T-cell (primary cell): Measurements from ENCODE around the gene NR2F1. TPM values are rescaled to one million over a fixed set of nuclear protein-coding genes. Genes with fewer than 3 reads are reported as not detected.

Source experiments
- ATAC-seq, 4 experiments: fragments of 200-7000 bp in 3 of 4; fragments of 150-1000 bp in 1 of 4; cut with Tn5 transposase; replicated peaks in 1 of 4; 1 replicate in 3 of 4; 2 replicates in 1 of 4; pipeline ENCODE4 v1.10.0; 2021; ENCODE audit warnings: moderate library complexity in 3 of 4, mild to moderate bottlenecking in 2 of 4, moderate number of reproducible peaks in 1 of 4
- CTCF ChIA-PET, 2 donors: fragments of 300-600 bp; sonication (Branson Sonifier 250); formaldehyde crosslinking; loops; one replicate each; lab custom pipeline; 2022; ENCODE audit warnings: antibody characterized with exemption in 2 of 2; lab: Charles Lee
- POLR2A ChIA-PET, 2 donors: fragments of 300-600 bp; sonication (Branson Sonifier 250); formaldehyde crosslinking; loops; one replicate each; lab custom pipeline; 2022; ENCODE audit warnings: antibody characterized with exemption in 2 of 2; lab: Charles Lee
- DNase-seq, 35 experiments: peaks; one replicate each; pipeline versions ENCODE4 v3.0.0 to v3.0.0-alpha.2; 2013 to 2023
- H3K27ac ChIP-seq: one replicate; pipeline ENCODE4 v1.5.1; 2013; ENCODE audit warnings: low read length
- H3K27me3 ChIP-seq, 2 experiments: replicated peaks in 1 of 2; 1 replicate in 1 of 2; 2 replicates in 1 of 2; pipeline versions ENCODE4 v1.6.1 to v1.7.0; 2013; ENCODE audit warnings: low read length in 1 of 2, mixed read lengths in 1 of 2; ENCODE audit not compliant: control insufficient read depth in 2 of 2, insufficient read depth in 2 of 2; ENCODE audit errors: extremely low read depth in 1 of 2
- H3K36me3 ChIP-seq, 2 donors: 1 replicate in 1 of 2; 2 replicates in 1 of 2; pipeline versions ENCODE4 v1.6.1 to v1.7.0; 2013; ENCODE audit warnings: low read length in 1 of 2; ENCODE audit not compliant: control insufficient read depth in 2 of 2, insufficient read depth in 1 of 2; ENCODE audit errors: extremely low read depth in 1 of 2
- H3K4me1 ChIP-seq, 2 experiments: 1 replicate in 1 of 2; 2 replicates in 1 of 2; pipeline versions ENCODE4 v1.6.1 to v1.7.0; 2013; ENCODE audit warnings: low read length in 2 of 2, mixed read lengths in 1 of 2; ENCODE audit not compliant: insufficient read depth in 2 of 2, control insufficient read depth in 1 of 2; ENCODE audit errors: extremely low read depth in 1 of 2
- H3K4me3 ChIP-seq, 2 donors: 1 replicate in 1 of 2; 2 replicates in 1 of 2; pipeline versions ENCODE4 v1.5.1 to v1.7.0; 2013; ENCODE audit warnings: mild to moderate bottlenecking in 2 of 2, low read length in 1 of 2, moderate library complexity in 1 of 2; ENCODE audit not compliant: control insufficient read depth in 1 of 2; ENCODE audit errors: extremely low read depth in 1 of 2
- H3K9me3 ChIP-seq: 2 replicates; pipeline ENCODE4 v1.7.0; 2013
- H3K27ac Mint-ChIP-seq, 2 donors: one replicate each; pipeline ENCODE4 v1.8.0; 2020 to 2021; ENCODE audit warnings: mild to moderate bottlenecking in 2 of 2, mixed read lengths in 2 of 2
- H3K27me3 Mint-ChIP-seq, 2 donors: one replicate each; pipeline ENCODE4 v1.8.0; 2021 to 2022; ENCODE audit warnings: mixed read lengths in 2 of 2
- H3K36me3 Mint-ChIP-seq: one replicate; pipeline ENCODE4 v1.8.0; 2021; ENCODE audit warnings: mixed read lengths
- H3K4me1 Mint-ChIP-seq, 3 donors: one replicate each; pipeline ENCODE4 v1.8.0; 2020 to 2022; ENCODE audit warnings: mixed read lengths in 3 of 3, mild to moderate bottlenecking in 1 of 3
- H3K4me3 Mint-ChIP-seq, 3 donors: one replicate each; pipeline ENCODE4 v1.8.0; 2020 to 2022; ENCODE audit warnings: mild to moderate bottlenecking in 3 of 3, mixed read lengths in 3 of 3, moderate library complexity in 3 of 3
- H3K9me3 Mint-ChIP-seq, 3 donors: one replicate each; pipeline ENCODE4 v1.8.0; 2020 to 2022; ENCODE audit warnings: mixed read lengths in 3 of 3
- WGBS: methylation state at CpG from one replicate; pipeline ENCODE4 v1.1.5; 2013; ENCODE audit warnings: missing lambda C conversion rate; ENCODE audit not compliant: insufficient coverage; 5-methylcytosine and 5-hydroxymethylcytosine counted together
- total RNA-seq, 35 experiments: library from RNA in 6 of 35; stranded (reverse) in 6 of 35; fragments of 120-200 nt in 1 of 35; gene quantifications; one replicate each; pipeline versions ENCODE4 v1.2.1 to v1.2.4 and lab custom pipeline; 2013 to 2026

NR2F1 gene
- total RNA-seq, 5 donors from 2014 or later (not counting 1 experiment from before 2014, with no cell fraction given): 0.25 to 0.67 (median 0.33) TPM; not detected in 2

DNA sequence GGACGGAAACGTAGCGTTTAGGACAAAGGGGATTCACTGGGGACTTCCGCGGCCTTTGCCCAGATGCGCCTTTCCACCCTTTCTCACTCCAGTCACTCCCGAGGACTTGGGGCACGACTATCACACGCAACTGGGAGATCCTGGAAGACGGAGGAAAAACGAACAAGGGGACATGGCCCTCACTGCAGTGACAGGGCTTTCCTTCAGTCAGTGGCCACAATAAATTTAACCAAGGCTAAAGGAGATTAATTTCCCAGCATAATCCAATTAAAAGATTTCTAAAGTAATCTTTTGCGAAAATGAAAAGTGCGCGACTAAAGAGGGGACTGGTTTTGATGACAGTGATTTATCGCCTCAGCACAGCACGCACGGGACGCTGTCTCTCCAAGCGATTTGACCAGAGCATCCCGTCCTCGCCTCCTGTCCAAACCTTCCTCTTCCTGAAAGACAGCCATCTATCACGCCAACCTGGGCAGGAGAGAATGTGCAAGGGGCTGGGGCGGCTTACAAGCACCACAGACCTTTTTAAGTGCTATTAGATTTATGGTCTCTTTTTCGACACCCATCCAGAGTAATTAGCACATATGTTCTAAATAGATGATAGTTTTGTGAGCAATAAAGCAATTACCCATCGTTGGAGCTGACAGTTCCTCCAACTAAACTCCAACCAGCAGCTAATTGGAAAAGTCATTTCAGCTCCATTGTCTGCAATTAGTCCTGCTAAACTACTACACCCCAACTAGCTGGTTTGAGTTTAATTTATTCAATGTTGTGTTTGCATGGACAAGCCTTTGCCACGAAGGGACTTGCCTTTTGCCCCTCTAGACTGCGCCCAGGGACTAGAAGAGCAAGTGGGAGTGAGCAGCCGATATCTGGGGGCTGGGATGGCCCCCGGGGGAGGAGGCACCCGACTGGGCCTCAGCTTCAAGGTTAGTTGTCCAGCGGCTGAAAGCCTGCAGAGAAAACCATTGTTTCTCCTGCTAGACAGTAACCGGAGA, 9.4 kb upstream of the NR2F1 start:
- H3K27me3 Mint-ChIP-seq: peaks cover 85 to 92% of the 10 kb centered on the region in 2 donors
- Histone ChIP-seq H3K4me3 (no peak overlapping the region), H3K27ac (no peak overlapping the region), H3K27me3 (peaks cover 39 to 67% of the 10 kb centered on the region in 2 experiments), H3K36me3 (no peaks in the 10 kb centered on the region), H3K9me3 (no peaks in the 10 kb centered on the region), H3K4me1 (peaks cover 4 to 32% of the 10 kb centered on the region in 2 experiments)
- ATAC-seq (no peak), DNase-seq (no peak)
- ChIA-PET POLR2A (interaction anchor here in 1 of 2 donors (0.7 kb wide), 1 partner anchor 34 kb away, joined by 10 read pairs; no protein-coding TSS in a partner anchor), CTCF (no interaction called here)
- H3K27ac Mint-ChIP-seq: peak overlapping the region in 1 of 2 donors; percentile 74
- WGBS: 12% methylated on average over 18 of the region's 32 CpGs
- H3K36me3 Mint-ChIP-seq: no peaks in the 10 kb centered on the region
- H3K4me3 Mint-ChIP-seq: no peak overlapping the region
- H3K9me3 Mint-ChIP-seq: no peaks in the 10 kb centered on the region
- peaks cover 19 to 32% (median 30%) of the 10 kb centered on the region in 3 donors for H3K4me1 Mint-ChIP-seq

DNA sequence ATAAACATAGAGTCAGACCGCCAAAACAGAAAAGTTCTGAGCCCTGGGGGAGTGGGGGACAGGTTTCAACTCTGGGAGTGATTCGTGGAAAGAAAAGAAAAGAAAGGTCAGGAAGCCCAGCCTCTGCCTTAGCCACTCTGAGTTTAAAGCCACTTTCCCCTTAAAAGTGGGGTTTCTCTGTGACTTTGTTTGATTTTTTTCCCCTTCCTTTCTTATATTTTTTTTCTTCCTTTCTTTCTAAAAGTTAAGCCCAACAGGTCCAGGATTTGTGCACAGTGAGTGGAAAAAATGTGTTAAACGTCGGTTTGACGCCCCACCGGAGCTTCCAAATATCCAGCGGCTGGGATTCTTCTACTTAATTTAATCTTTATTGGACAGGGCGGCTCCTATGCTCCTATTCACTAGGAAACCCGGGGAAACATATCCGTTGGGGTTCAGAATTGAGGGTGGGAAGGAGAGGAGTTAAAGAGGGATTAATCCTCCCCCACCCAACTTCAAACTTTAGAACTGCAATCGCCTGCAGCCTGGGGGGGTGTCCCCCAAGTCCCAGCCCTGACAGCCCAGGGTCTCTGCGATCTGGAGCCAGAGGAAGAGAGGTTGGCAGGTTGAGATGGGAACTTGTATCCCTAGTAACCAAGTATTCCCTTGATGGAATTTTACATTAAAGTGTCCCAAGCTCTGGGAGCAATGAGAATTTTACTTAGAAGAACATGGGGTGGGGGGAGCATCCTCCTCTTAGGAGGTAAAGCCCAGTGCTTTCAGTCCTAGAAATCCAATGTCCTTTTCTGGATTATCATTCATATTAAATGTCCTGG, 8.3 kb upstream of the NR2F1 start:
- no peak overlapping the region for H3K27ac Mint-ChIP-seq

DNA sequence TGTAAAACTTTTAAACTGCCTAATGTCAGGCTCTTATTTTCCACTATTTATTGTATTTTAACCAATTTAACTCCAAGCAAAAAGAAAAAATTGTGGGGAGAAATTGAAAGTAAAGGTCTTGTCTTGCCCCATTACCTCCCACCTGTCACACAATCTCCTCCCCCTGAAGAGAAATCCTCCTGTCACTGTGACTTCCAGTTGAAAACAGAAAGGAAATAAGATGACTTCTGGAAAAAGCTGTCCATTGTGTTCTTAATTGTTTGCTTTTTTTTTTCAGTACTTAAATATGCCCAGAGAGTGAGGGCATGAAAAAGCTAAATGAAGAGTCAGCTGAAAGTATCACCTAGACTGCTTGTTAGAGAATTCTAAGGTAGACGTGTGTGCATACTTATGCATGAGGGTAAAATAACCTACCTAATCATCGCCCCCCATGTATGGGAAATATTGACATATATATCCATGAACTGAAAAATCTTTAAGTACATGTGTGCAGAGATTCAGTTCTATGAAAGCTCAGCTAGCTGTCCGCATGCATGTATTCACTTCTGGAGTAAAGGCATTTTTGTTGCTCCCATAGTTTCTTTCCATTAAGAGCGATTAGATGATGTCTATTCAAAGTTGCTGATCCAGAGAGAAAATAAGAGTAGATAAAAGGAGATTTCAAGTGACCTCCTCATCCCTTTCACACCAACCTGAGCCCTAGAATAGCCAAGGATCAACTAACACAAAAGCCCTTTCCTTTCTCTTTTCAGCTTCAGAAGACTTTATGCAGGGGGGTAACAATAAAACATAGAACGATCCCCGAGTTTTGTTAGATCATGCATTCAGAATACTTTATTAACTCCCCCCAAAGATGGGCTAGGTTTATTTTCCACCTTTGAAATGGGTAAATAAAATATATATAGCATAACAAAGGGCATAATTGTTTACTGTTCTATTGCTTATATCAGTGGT, 7.3 kb upstream of the NR2F1 start:
- Mint-ChIP-seq H3K4me3 (no peak overlapping the region), H3K4me1 (peaks cover 17 to 37% (median 37%) of the 10 kb centered on the region in 3 donors), H3K9me3 (no peaks in the 10 kb centered on the region), H3K27ac (no peak overlapping the region), H3K27me3 (peaks cover 79 to 88% of the 10 kb centered on the region in 2 donors), H3K36me3 (no peaks in the 10 kb centered on the region)
- ChIA-PET POLR2A (no interaction called here), CTCF (interaction anchor here in 1 of 2 donors (0.6 kb wide), 1 partner anchor 61 kb away, joined by 4 read pairs; no protein-coding TSS in a partner anchor)
- H3K27me3 ChIP-seq: peaks cover 32 to 74% of the 10 kb centered on the region in 2 experiments
- no peak overlapping the region for H3K27ac ChIP-seq
- no peaks in the 10 kb centered on the region for H3K9me3 ChIP-seq
- ATAC-seq: no peak
- H3K4me1 ChIP-seq: peaks cover 3 to 45% of the 10 kb centered on the region in 2 experiments
- no peak for DNase-seq
- no peak overlapping the region for H3K4me3 ChIP-seq
- no peaks in the 10 kb centered on the region for H3K36me3 ChIP-seq
- WGBS: no CpG with 5 or more reads among the region's 6 CpGs

More for the DNA sequence above, 8.3 kb upstream of the NR2F1 start:
- no peak for DNase-seq
- Mint-ChIP-seq H3K4me3 (no peak overlapping the region), H3K27me3 (peaks cover 76 to 87% of the 10 kb centered on the region in 2 donors), H3K36me3 (no peaks in the 10 kb centered on the region), H3K9me3 (no peaks in the 10 kb centered on the region), H3K4me1 (peaks cover 15 to 34% (median 34%) of the 10 kb centered on the region in 3 donors)
- ChIA-PET CTCF (no interaction called here), POLR2A (no interaction called here)
- peaks cover 37 to 74% of the 10 kb centered on the region in 2 experiments for H3K27me3 ChIP-seq
- WGBS: no CpG with 5 or more reads among the region's 12 CpGs
- no peak overlapping the region for H3K4me3 ChIP-seq
- H3K9me3 ChIP-seq: no peaks in the 10 kb centered on the region
- peaks cover 4 to 43% of the 10 kb centered on the region in 2 experiments for H3K4me1 ChIP-seq
- no peak for ATAC-seq
- no peak overlapping the region for H3K27ac ChIP-seq
- no peaks in the 10 kb centered on the region for H3K36me3 ChIP-seq

DNA sequence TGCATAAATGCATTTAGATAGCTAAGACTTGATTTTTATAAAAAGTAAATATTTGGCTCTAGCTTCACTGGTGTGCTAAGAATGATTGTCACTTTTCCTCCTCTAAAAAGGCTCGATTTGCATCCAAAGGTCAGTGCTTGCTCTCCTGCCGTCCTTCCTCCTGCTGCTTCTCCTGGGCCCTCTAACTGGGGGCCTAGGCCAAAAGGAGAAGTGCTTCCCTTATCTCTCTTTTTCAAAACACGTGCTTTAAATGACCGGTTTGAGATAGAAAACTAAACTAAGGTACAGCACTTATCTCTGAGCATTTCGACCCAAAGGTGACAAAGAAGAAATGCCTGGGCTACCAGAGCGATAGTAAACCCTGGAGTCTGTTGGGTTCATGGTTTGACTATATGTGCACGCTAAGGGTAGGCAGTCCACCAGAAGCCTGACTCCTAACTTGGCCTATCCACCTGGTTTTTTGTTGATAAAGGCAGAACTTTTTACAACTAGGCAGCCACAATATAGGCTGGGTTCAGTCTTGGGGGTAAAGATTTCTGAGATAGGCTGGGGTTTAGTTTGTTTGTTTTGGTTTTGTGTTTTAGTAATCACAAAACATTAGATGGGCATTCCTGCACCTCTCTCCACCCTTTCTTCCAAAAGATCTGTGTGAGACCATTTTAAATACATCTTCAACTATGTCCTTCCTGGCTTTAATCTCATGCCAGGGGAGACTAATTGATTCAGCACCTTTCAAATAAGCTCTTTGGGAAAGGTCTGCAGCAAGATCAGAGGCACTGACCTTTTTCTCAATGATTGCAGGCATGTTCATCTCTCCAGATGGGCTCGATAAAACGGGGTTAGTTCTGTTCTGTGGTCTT, 5.8 kb upstream of the NR2F1 start:
- POLR2A ChIA-PET: no interaction called here
- 40% methylated on average over 4 of the region's 9 CpGs for WGBS
- CTCF ChIA-PET: interaction anchor here in 1 of 2 donors (0.7 kb wide), 1 partner anchor 227 kb away, joined by 3 read pairs; no protein-coding TSS in a partner anchor
- Mint-ChIP-seq H3K4me3 (peak overlapping the region in 1 of 3 donors; percentile 48), H3K36me3 (no peaks in the 10 kb centered on the region), H3K9me3 (no peaks in the 10 kb centered on the region), H3K27me3 (peaks cover 73 to 77% of the 10 kb centered on the region in 2 donors), H3K4me1 (peaks cover 20 to 31% (median 28%) of the 10 kb centered on the region in 3 donors), H3K27ac (no peak overlapping the region)
- H3K4me3 ChIP-seq: no peak overlapping the region
- no peak overlapping the region for H3K27ac ChIP-seq
- peaks cover 28 to 73% of the 10 kb centered on the region in 2 experiments for H3K27me3 ChIP-seq
- no peaks in the 10 kb centered on the region for H3K9me3 ChIP-seq
- H3K36me3 ChIP-seq: no peaks in the 10 kb centered on the region
- ATAC-seq (no peak), DNase-seq (no peak)
- H3K4me1 ChIP-seq: peaks cover 3 to 46% of the 10 kb centered on the region in 2 experiments
